Mammary epithelial cell (primary cell): ENCODE measurements around the gene LIMK1.

Experiments
- CTCF ChIP-seq, 2 donors: IDR thresholded peaks in 1 of 2; conservative IDR thresholded peaks in 1 of 2; 2 replicates each; pipeline ENCODE4 v1.5.1; 2011 to 2012; ENCODE audit warnings: inconsistent platforms in 2 of 2, low read length in 2 of 2, mild to moderate bottlenecking in 2 of 2, control low read depth in 1 of 2, low read depth in 1 of 2; ENCODE audit not compliant: insufficient read depth in 1 of 2; ENCODE audit errors: extremely low read depth in 1 of 2
- EZH2 ChIP-seq: IDR thresholded peaks from 2 replicates; pipeline ENCODE4 v1.6.1; 2012; ENCODE audit warnings: low read length, inconsistent platforms, borderline replicate concordance

- TF ChIP-seq CTCF (conservative IDR thresholded peaks at IDR 0.05 in 1 of 2, IDR thresholded peaks at IDR 0.05 in 1 of 2; ENCODE audit: extremely low read depth in 1 of 2, insufficient read depth in 1 of 2, low read depth in 1 of 2, low read length in 2 of 2) (no peak), EZH2 (no peak)
Observed at GRCh38 chr7:74106846-74107245, 23.2 kb downstream of the LIMK1 start.
